OCI-LY7 (cell line): ENCODE data around the gene TBC1D2B. TPM values are rescaled to one million over a fixed set of nuclear protein-coding genes. Genes with fewer than 3 reads are reported as not detected.

ENCODE experiments used
- BruUV-seq: library from RNA; stranded (reverse); fragments of 400-500 nt; replicated peaks from 2 replicates; lab custom pipeline; 2021; lab: Mats Ljungman, UMichigan
- CTCF ChIA-PET: fragments of 300-600 bp; sonication (Branson Sonifier 250); formaldehyde crosslinking; loops from one replicate; lab custom pipeline; 2022; ENCODE audit warnings: antibody characterized with exemption; ENCODE audit not compliant: unreplicated experiment; lab: Charles Lee
- POLR2A ChIA-PET: fragments of 300-600 bp; sonication (Branson Sonifier 250); formaldehyde crosslinking; loops from one replicate; lab custom pipeline; 2022; ENCODE audit warnings: antibody characterized with exemption; lab: Charles Lee
- DNase-seq: peaks from one replicate; pipeline ENCODE4 v3.0.0-alpha.2; 2015; ENCODE audit warnings: low spot score
- H2AFZ ChIP-seq: fragments of 200-600 bp; sonication (generic), shearing (Covaris generic); 2 replicates; pipeline ENCODE4 v1.6.1; 2014; ENCODE audit warnings: mild to moderate bottlenecking, antibody characterized with exemption, low read length, moderate library complexity
- H3K27ac ChIP-seq: fragments of 200-600 bp; sonication (generic); 2 replicates; pipeline ENCODE4 v1.5.1; 2014; ENCODE audit warnings: mixed run types, low read depth, mild to moderate bottlenecking, moderate library complexity, low read length, inconsistent platforms; ENCODE audit not compliant: poor library complexity, severe bottlenecking
- H3K36me3 ChIP-seq: fragments of 200-600 bp; sonication (generic); 2 replicates; pipeline ENCODE4 v1.6.1; 2014; ENCODE audit warnings: mild to moderate bottlenecking, antibody characterized with exemption, low read length, moderate library complexity, mixed read lengths; ENCODE audit not compliant: insufficient read depth
- H3K4me1 ChIP-seq: fragments of 200-600 bp; sonication (generic); 2 replicates; pipeline ENCODE4 v1.5.1; 2014; ENCODE audit warnings: mild to moderate bottlenecking, low read length; ENCODE audit not compliant: insufficient read depth, poor library complexity, severe bottlenecking
- H3K4me2 ChIP-seq: fragments of 200-600 bp; sonication (generic); 2 replicates; pipeline ENCODE4 v1.6.1; 2014; ENCODE audit warnings: mild to moderate bottlenecking, low read length
- H3K4me3 ChIP-seq: fragments of 200-600 bp; sonication (generic); 2 replicates; pipeline ENCODE4 v1.5.1; 2014; ENCODE audit warnings: mild to moderate bottlenecking, low read depth, low read length; ENCODE audit not compliant: poor library complexity, severe bottlenecking
- H3K79me2 ChIP-seq: fragments of 200-600 bp; sonication (generic); 2 replicates; pipeline ENCODE4 v1.6.1; 2016; ENCODE audit warnings: low read depth, mild to moderate bottlenecking, low read length, moderate library complexity, mixed read lengths; ENCODE audit not compliant: insufficient read depth
- H3K9me2 ChIP-seq: fragments of 200-600 bp; sonication (generic); 2 replicates; pipeline ENCODE4 v1.6.1; 2016; ENCODE audit warnings: mild to moderate bottlenecking, low read length, mixed read lengths; ENCODE audit not compliant: insufficient read depth
- H3K9me3 ChIP-seq: fragments of 200-600 bp; sonication (generic); 2 replicates; pipeline ENCODE4 v1.6.1; 2014; ENCODE audit warnings: mild to moderate bottlenecking, mixed run types, low read length, mixed read lengths
- H4K20me1 ChIP-seq: fragments of 200-600 bp; sonication (generic); 2 replicates; pipeline ENCODE4 v1.6.1; 2014; ENCODE audit warnings: mild to moderate bottlenecking, antibody characterized with exemption, low read length, moderate library complexity, mixed read lengths; ENCODE audit not compliant: insufficient read depth
- EZH2phosphoT487 ChIP-seq: fragments of 200-600 bp; sonication (generic); IDR thresholded peaks from 2 replicates; pipeline ENCODE4 v1.6.1; 2018; ENCODE audit warnings: low read depth, borderline replicate concordance, mild to moderate bottlenecking, mixed run types, antibody characterized with exemption, low read length, moderate library complexity, mixed read lengths
- intact Hi-C: fragments of 100-400 bp; cut with micrococcal nuclease; formaldehyde crosslinking; loops from one replicate; pipeline ENCODE4 v1.10.0; 2022; ENCODE audit not compliant: unreplicated experiment
- total RNA-seq, 2 experiments: library from RNA; depleted of rRNA in 1 of 2; stranded (reverse); fragments of >200 nt in 1 of 2; shearing (Covaris generic) in 1 of 2; gene quantifications; 2 replicates each; pipeline ENCODE4 v1.2.3, GENCODE V29; 2014 to 2022
- TF ChIP-seq, protein P1 (sequence below): fragments of 200-600 bp; sonication (generic); conservative IDR thresholded peaks from 2 replicates; pipeline ENCODE4 v1.5.1; 2014; ENCODE audit warnings: mild to moderate bottlenecking, antibody characterized with exemption, low read length, moderate library complexity, mixed read lengths

Gene TBC1D2B
- total RNA-seq, 2 experiments from 2014 or later: 30.9 to 41.5 TPM

- ChIA-PET CTCF (no interaction called here), POLR2A (interaction anchor here (0.6 to 5.6 kb wide), 3 partner anchors 9 to 1713 kb away, joined by 3 to 44 read pairs (median 5); no protein-coding TSS in a partner anchor)
- Histone ChIP-seq H3K4me1 (peaks cover 57% of the 10 kb centered on the region), H4K20me1 (no peaks in the 10 kb centered on the region), H3K27ac (no peak overlapping the region), H3K9me2 (no peaks in the 10 kb centered on the region), H3K9me3 (no peaks in the 10 kb centered on the region), H3K4me2 (0 out of 2 replicates have a peak overlapping the region, but pooled peaks have one; percentile 13), H3K36me3 (peaks cover 78% of the 10 kb centered on the region), H3K79me2 (peaks cover 18% of the 10 kb centered on the region; the same call in 1 of the 2 replicates), H2AFZ (no peak overlapping the region), H3K4me3 (no peak overlapping the region)
- intact Hi-C loops: no loop called here
- no peak for DNase-seq
- TF ChIP-seq EZH2phosphoT487: no peak
- TF ChIP-seq, protein P1, sequence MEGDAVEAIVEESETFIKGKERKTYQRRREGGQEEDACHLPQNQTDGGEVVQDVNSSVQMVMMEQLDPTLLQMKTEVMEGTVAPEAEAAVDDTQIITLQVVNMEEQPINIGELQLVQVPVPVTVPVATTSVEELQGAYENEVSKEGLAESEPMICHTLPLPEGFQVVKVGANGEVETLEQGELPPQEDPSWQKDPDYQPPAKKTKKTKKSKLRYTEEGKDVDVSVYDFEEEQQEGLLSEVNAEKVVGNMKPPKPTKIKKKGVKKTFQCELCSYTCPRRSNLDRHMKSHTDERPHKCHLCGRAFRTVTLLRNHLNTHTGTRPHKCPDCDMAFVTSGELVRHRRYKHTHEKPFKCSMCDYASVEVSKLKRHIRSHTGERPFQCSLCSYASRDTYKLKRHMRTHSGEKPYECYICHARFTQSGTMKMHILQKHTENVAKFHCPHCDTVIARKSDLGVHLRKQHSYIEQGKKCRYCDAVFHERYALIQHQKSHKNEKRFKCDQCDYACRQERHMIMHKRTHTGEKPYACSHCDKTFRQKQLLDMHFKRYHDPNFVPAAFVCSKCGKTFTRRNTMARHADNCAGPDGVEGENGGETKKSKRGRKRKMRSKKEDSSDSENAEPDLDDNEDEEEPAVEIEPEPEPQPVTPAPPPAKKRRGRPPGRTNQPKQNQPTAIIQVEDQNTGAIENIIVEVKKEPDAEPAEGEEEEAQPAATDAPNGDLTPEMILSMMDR: no peak
- BruUV-seq: no TSS peak
These were observed 29.5 kb downstream of the TBC1D2B start for GRCh38 chr15:78047761-78048627.

GRCh38 chr15:78046796-78047341 lies 30.6 kb downstream of the TBC1D2B start:
- no TSS peak for BruUV-seq
- Histone ChIP-seq H3K36me3 (peaks cover 78% of the 10 kb centered on the region), H3K9me3 (no peaks in the 10 kb centered on the region), H3K27ac (no peak overlapping the region), H3K4me3 (no peak overlapping the region), H3K9me2 (no peaks in the 10 kb centered on the region), H3K4me2 (no peak overlapping the region), H4K20me1 (peaks cover 5% of the 10 kb centered on the region; the same call in 1 of the 2 replicates), H3K79me2 (peaks cover 17% of the 10 kb centered on the region; the same call in 1 of the 2 replicates), H3K4me1 (peaks cover 46% of the 10 kb centered on the region), H2AFZ (no peak overlapping the region)
- ChIA-PET CTCF (no interaction called here), POLR2A (no interaction called here)
- TF ChIP-seq EZH2phosphoT487: no peak
- TF ChIP-seq, protein P1: no peak
- no peak for DNase-seq
- intact Hi-C loops: no loop called here
